Natural killer cell (primary cell): ENCODE data around the gene DNAJB1. TPM values are rescaled to one million over a fixed set of nuclear protein-coding genes. Genes with fewer than 3 reads are reported as not detected.

ENCODE experiments used
- ATAC-seq, 3 donors: fragments of 150-1000 bp in 2 of 3; fragments of 200-7000 bp in 1 of 3; cut with Tn5 transposase; 1 replicate in 1 of 3; 2 replicates in 2 of 3; pipeline ENCODE4 v1.10.0; 2021; ENCODE audit warnings: mild to moderate bottlenecking in 2 of 3, moderate library complexity in 2 of 3
- DNase-seq, 2 donors: peaks; one replicate each; pipeline versions ENCODE4 v3.0.0 to v3.0.0-alpha.2; 2013 to 2021; ENCODE audit warnings: mixed read lengths in 1 of 2
- H3K27ac ChIP-seq: one replicate; pipeline ENCODE4 v1.5.1; 2013; ENCODE audit warnings: mild to moderate bottlenecking, low read length
- H3K27me3 ChIP-seq: one replicate; pipeline ENCODE4 v1.6.1; 2013; ENCODE audit warnings: low read length; ENCODE audit not compliant: control insufficient read depth, insufficient read depth
- H3K36me3 ChIP-seq: one replicate; pipeline ENCODE4 v1.6.1; 2013; ENCODE audit warnings: low read length; ENCODE audit not compliant: control insufficient read depth, insufficient read depth
- H3K4me1 ChIP-seq: one replicate; pipeline ENCODE4 v1.6.1; 2013; ENCODE audit warnings: low read length; ENCODE audit not compliant: control insufficient read depth, insufficient read depth
- H3K4me3 ChIP-seq: one replicate; pipeline ENCODE4 v1.5.1; 2013; ENCODE audit warnings: low read length
- H3K9me3 ChIP-seq: one replicate; pipeline ENCODE4 v1.6.1; 2013; ENCODE audit warnings: low read length; ENCODE audit not compliant: control insufficient read depth, insufficient read depth
- H3K27ac Mint-ChIP-seq, 2 donors: one replicate each; pipeline ENCODE4 v1.8.0; 2022; ENCODE audit warnings: mild to moderate bottlenecking in 2 of 2, mixed read lengths in 2 of 2, moderate library complexity in 1 of 2
- H3K27me3 Mint-ChIP-seq, 2 donors: one replicate each; pipeline ENCODE4 v1.8.0; 2022; ENCODE audit warnings: low read depth in 2 of 2, mixed read lengths in 2 of 2
- H3K36me3 Mint-ChIP-seq: one replicate; pipeline ENCODE4 v1.8.0; 2022; ENCODE audit warnings: mixed read lengths
- H3K4me1 Mint-ChIP-seq, 2 donors: one replicate each; pipeline ENCODE4 v1.8.0; 2022; ENCODE audit warnings: mixed read lengths in 2 of 2
- H3K4me3 Mint-ChIP-seq: one replicate; pipeline ENCODE4 v1.8.0; 2022; ENCODE audit warnings: mild to moderate bottlenecking, moderate library complexity, mixed read lengths
- H3K9me3 Mint-ChIP-seq, 2 donors: one replicate each; pipeline ENCODE4 v1.8.0; 2022; ENCODE audit warnings: mixed read lengths in 2 of 2
- CTCF ChIP-seq: fragments of 200-600 bp; IDR thresholded peaks from one replicate; pipeline ENCODE4 v1.8.0; 2022; ENCODE audit warnings: antibody characterized with exemption
- WGBS: methylation state at CpG from one replicate; pipeline ENCODE4 v1.1.7; 2013; ENCODE audit warnings: missing lambda C conversion rate; ENCODE audit not compliant: insufficient coverage; 5-methylcytosine and 5-hydroxymethylcytosine counted together
- intact Hi-C: fragments of 100-400 bp; cut with micrococcal nuclease; formaldehyde crosslinking; loops from one replicate; pipeline ENCODE4 v1.14.2; 2022
- total RNA-seq, 4 donors: library from RNA; stranded (reverse); fragments of 120-200 nt in 1 of 4; gene quantifications; one replicate each; pipeline versions ENCODE4 v1.2.3 to v1.2.4, GENCODE V29; 2013 to 2022

The DNAJB1 gene
- total RNA-seq, 3 donors from 2014 or later (not counting 1 experiment from before 2014, with no cell fraction given) = 148 to 238 (median 192) TPM

DNA sequence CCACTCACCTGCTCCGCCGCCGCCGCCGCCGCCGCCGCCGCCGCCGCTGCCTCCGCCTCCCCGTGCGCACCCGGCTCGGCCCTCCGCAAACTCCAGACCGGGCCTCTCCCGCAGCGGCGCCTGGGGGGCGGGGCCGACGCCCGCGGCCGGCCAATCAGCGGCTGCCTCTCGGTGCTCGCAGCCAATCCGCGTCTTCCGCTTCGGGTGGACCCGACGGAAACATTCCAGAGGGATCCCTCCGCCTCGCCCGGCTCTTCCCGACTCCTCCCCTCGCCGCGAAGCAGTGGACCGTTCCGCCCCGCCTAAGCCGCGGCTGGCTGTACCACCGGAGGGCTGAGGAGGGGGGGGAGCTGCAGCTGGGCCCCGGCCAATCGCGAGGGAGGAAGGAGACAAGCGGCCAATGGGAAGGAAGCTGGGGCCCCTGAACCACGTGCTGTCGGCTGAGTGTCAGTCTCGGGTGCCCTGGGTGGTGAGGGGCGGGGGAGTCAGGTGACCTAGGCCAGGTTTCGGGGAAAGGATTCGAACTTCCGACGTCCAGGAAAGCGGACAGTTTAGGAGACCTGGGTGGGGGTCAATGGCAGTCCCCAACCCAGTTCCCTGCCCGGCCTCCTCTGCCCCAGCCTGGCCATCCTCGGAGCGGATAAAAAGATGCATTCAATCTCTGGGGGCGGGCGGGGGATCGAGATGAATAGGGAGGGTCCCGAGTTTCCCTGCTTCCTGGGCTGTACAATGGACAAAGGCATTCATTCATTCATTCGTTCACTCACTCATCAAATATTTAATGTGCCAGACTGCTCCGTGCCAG is 22.0 kb downstream of the DNAJB1 start, which contains the start of gene GIPC1:
TSS of gene GIPC1 (minus strand) at position 99 of the 805 bp plus-strand sequence. CDS start 13,151 bp downstream, outside the sequence.
- Histone ChIP-seq H3K4me3 (peak within 1 kb of the TSS; percentile 86), H3K27me3 (no peaks in the 10 kb centered on the region), H3K36me3 (no peaks in the 10 kb centered on the region), H3K9me3 (no peaks in the 10 kb centered on the region), H3K4me1 (peaks cover 24% of the 10 kb centered on the region), H3K27ac (peak within 1 kb of the TSS; percentile 76)
- Mint-ChIP-seq H3K36me3 (no peaks in the 10 kb centered on the region), H3K27me3 (no peaks in the 10 kb centered on the region), H3K27ac (peak within 1 kb of the TSS; percentile 26 to 78), H3K9me3 (no peaks in the 10 kb centered on the region), H3K4me3 (peak within 1 kb of the TSS; percentile 80), H3K4me1 (peaks cover 15 to 35% of the 10 kb centered on the region in 2 donors)
- DNase-seq = peak; percentile 82 to 89
- WGBS = 7% methylated on average over 71 of the region's 71 CpGs
- intact Hi-C loops = no loop called here
- peak; percentile 87 to 88 (median 88) for ATAC-seq
- TF ChIP-seq CTCF = no peak

- Mint-ChIP-seq H3K27ac (peak overlapping the region; percentile 26 to 78), H3K4me3 (peak overlapping the region; percentile 80), H3K9me3 (no peaks in the 10 kb centered on the region), H3K27me3 (no peaks in the 10 kb centered on the region), H3K36me3 (no peaks in the 10 kb centered on the region), H3K4me1 (peaks cover 15 to 35% of the 10 kb centered on the region in 2 donors)
- H3K27me3 ChIP-seq = no peaks in the 10 kb centered on the region
- TF ChIP-seq CTCF = no peak
- no peaks in the 10 kb centered on the region for H3K9me3 ChIP-seq
- H3K4me1 ChIP-seq = peaks cover 24% of the 10 kb centered on the region
- peak overlapping the region; percentile 50 for H3K4me3 ChIP-seq
- H3K27ac ChIP-seq = peak overlapping the region; percentile 31
- no peaks in the 10 kb centered on the region for H3K36me3 ChIP-seq
- WGBS = under 1% methylated on average over 28 of the region's 28 CpGs
- intact Hi-C loops = no loop called here
- DNase-seq = no peak
- ATAC-seq = no peak
Observed at GRCh38 chr19:14495672-14496028, 22.5 kb downstream of the DNAJB1 start.

DNA sequence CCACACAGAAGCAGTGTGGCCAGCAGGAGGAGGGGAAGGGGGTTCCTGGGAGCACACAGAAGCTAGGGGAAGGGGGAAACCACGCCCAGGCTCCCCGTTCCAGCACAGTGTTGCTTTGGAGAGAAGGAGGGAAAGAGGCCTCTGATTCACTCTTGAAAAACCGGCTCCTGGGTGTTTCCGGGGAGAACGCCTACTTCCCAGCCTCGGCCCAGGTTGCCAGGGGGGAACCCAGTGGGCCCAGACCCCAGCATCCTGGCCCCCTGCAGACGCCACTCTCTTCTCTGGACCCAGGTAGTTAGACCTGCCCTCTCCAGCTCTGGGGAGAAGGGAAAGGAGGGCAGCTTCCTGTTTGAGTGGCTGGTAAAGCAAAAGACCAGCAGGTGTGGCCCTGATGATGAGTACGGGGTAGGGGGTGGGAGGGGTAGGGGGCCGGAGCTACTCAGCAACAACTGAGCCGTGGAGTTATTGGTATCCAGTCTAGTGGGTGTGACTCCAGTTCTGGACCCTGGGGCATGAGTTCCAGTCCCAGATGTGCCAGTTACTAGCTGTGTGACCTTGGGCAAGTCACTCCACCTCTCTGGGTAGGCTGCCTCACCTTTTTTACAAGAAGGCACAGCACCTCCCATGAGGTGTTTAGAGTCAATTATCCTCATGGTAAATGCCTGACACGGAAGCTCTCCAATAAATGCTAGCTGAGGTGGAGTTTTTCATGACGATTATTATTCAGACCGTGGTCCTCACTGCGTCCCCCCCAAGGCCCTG is 23.1 kb downstream of the DNAJB1 start:
- Mint-ChIP-seq H3K27ac (peak overlapping the region; percentile 30 to 78), H3K4me3 (peak overlapping the region; percentile 79), H3K27me3 (no peaks in the 10 kb centered on the region), H3K36me3 (no peaks in the 10 kb centered on the region), H3K9me3 (no peaks in the 10 kb centered on the region), H3K4me1 (peaks cover 15 to 35% of the 10 kb centered on the region in 2 donors)
- intact Hi-C loops = no loop called here
- DNase-seq (peak in 1 of 2 donors; percentile 46), ATAC-seq (no peak)
- 49% methylated on average over 14 of the region's 14 CpGs for WGBS
- Histone ChIP-seq H3K27me3 (no peaks in the 10 kb centered on the region), H3K4me1 (peaks cover 24% of the 10 kb centered on the region), H3K4me3 (peak overlapping the region; percentile 50), H3K9me3 (no peaks in the 10 kb centered on the region), H3K27ac (peak overlapping the region; percentile 31), H3K36me3 (no peaks in the 10 kb centered on the region)
- no peak for TF ChIP-seq CTCF
